Neutrophil (primary cell): ENCODE data around the gene BGN.
A peak's percentile ranks its signal among the peaks of the same experiment; 100 is the strongest.

Experiments used
- H3K27ac ChIP-seq: fragments of 200-600 bp; sonication (generic); 2 replicates; pipeline ENCODE4 v1.5.1; 2016; ENCODE audit warnings: mild to moderate bottlenecking, moderate library complexity
- H3K27me3 ChIP-seq: fragments of 200-600 bp; sonication (generic); 2 replicates; pipeline ENCODE4 v1.6.0; 2016; ENCODE audit warnings: mild to moderate bottlenecking
- H3K36me3 ChIP-seq: fragments of 200-600 bp; sonication (generic); 2 replicates; pipeline ENCODE4 v1.5.1; 2017
- H3K4me1 ChIP-seq, 2 experiments: fragments of 200-600 bp in 1 of 2; sonication (generic) in 1 of 2; 1 replicate in 1 of 2; 2 replicates in 1 of 2; pipeline versions ENCODE4 v1.5.1 to v1.6.1; 2013 to 2016; ENCODE audit warnings: low read depth in 1 of 2, low read length in 1 of 2, mild to moderate bottlenecking in 1 of 2, moderate library complexity in 1 of 2; ENCODE audit not compliant: control insufficient read depth in 1 of 2, insufficient read depth in 1 of 2
- H3K4me3 ChIP-seq, 2 experiments: fragments of 200-600 bp in 1 of 2; sonication (generic) in 1 of 2; 1 replicate in 1 of 2; 2 replicates in 1 of 2; pipeline ENCODE4 v1.5.1; 2013 to 2016; ENCODE audit warnings: low read depth in 1 of 2, low read length in 1 of 2, mild to moderate bottlenecking in 1 of 2, moderate library complexity in 1 of 2
- H3K9me3 ChIP-seq: fragments of 200-600 bp; sonication (generic); 2 replicates; pipeline ENCODE4 v1.5.1; 2016
- TF ChIP-seq, protein P1 (sequence below): fragments of 200-600 bp; sonication (generic); IDR thresholded peaks from 2 replicates; pipeline ENCODE4 v1.5.1; 2016; ENCODE audit warnings: antibody characterized with exemption

Gene BGN

GRCh38 chrX:153469811-153470410, 24.9 kb upstream of the BGN start:
- H3K27ac ChIP-seq: peak overlapping the region; percentile 63
- no peaks in the 10 kb centered on the region for H3K36me3 ChIP-seq
- no peaks in the 10 kb centered on the region for H3K9me3 ChIP-seq
- TF ChIP-seq, protein P1, sequence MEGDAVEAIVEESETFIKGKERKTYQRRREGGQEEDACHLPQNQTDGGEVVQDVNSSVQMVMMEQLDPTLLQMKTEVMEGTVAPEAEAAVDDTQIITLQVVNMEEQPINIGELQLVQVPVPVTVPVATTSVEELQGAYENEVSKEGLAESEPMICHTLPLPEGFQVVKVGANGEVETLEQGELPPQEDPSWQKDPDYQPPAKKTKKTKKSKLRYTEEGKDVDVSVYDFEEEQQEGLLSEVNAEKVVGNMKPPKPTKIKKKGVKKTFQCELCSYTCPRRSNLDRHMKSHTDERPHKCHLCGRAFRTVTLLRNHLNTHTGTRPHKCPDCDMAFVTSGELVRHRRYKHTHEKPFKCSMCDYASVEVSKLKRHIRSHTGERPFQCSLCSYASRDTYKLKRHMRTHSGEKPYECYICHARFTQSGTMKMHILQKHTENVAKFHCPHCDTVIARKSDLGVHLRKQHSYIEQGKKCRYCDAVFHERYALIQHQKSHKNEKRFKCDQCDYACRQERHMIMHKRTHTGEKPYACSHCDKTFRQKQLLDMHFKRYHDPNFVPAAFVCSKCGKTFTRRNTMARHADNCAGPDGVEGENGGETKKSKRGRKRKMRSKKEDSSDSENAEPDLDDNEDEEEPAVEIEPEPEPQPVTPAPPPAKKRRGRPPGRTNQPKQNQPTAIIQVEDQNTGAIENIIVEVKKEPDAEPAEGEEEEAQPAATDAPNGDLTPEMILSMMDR: no peak
- H3K4me3 ChIP-seq: peak overlapping the region; percentile 68 to 76
- peaks cover 6 to 15% of the 10 kb centered on the region in 2 experiments for H3K4me1 ChIP-seq
- H3K27me3 ChIP-seq: peaks cover 16% of the 10 kb centered on the region

- H3K4me3 ChIP-seq: peak within 1 kb of the TSS; percentile 68 to 76
- no peaks in the 10 kb centered on the region for H3K36me3 ChIP-seq
- H3K27ac ChIP-seq: peak within 1 kb of the TSS; percentile 63
- TF ChIP-seq, protein P1: peak; percentile 74
- peaks cover 6 to 15% of the 10 kb centered on the region in 2 experiments for H3K4me1 ChIP-seq
- no peaks in the 10 kb centered on the region for H3K9me3 ChIP-seq
- peaks cover 23% of the 10 kb centered on the region for H3K27me3 ChIP-seq
Measured at GRCh38 chrX:153470411-153471363, 24.1 kb upstream of the BGN start, which contains the start of gene HAUS7. Gene HAUS7 (minus strand): TSS chrX:153470576. CDS start chrX:153470557, 19 bp downstream.

DNA sequence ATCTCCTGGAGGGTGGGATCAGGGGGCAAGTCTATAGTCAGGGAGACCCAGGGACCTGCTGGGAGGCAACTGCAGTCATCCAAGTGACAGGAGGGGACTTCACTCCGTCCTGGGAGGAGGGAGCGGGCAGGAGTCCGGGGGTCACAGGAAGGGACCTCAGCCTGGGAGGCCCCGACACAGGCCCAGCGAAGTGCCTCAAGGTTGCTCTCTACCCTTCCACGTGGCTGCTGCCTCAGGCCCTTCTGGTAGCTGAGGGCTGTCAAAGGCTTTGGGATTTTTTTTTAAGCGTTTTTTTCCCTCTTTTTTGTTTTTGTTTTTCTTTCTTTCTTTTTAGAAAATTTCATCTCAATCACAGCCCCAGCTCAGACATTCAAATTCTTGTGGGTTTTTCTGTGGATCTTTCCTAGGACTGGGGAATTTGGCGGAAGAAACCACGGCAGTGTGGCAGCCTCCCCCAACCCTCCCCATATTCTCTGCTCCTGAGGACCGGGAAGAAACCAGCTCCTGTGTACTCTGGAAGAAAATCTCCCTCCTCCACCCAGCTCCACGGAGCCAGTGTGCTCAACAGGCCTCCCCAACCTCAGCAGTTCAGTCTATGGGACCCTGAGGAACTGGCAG, 23.0 kb upstream of the BGN start:
- peaks cover 34% of the 10 kb centered on the region for H3K27me3 ChIP-seq
- peaks cover 6 to 15% of the 10 kb centered on the region in 2 experiments for H3K4me1 ChIP-seq
- no peaks in the 10 kb centered on the region for H3K9me3 ChIP-seq
- H3K4me3 ChIP-seq: no peak overlapping the region
- TF ChIP-seq, protein P1: no peak
- no peaks in the 10 kb centered on the region for H3K36me3 ChIP-seq
- H3K27ac ChIP-seq: no peak overlapping the region

DNA sequence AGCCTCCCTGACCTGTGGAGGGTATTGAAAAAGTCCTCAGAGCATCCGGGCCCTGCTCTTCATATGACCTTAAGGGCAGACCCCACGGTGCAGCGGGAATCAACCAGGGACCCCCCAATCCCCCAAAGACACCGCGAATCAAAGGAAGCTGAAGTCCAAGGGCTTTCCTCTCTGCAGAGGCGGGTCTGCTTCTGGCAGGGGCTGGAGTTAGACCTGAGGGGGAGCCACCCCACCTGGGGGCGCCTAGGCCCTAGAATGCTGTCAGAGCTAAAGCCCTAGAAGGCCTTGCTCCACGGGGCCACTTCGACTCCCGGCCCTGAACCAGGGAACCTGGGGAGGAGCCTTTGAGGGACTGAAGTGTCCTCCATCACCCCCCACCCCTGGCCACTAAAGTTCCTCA, 21.7 kb upstream of the BGN start:
- Histone ChIP-seq H3K9me3 (no peaks in the 10 kb centered on the region), H3K27me3 (peaks cover 38% of the 10 kb centered on the region), H3K4me3 (no peak overlapping the region), H3K36me3 (no peaks in the 10 kb centered on the region), H3K4me1 (peaks cover 6 to 15% of the 10 kb centered on the region in 2 experiments), H3K27ac (no peak overlapping the region)
- TF ChIP-seq, protein P1: no peak

DNA sequence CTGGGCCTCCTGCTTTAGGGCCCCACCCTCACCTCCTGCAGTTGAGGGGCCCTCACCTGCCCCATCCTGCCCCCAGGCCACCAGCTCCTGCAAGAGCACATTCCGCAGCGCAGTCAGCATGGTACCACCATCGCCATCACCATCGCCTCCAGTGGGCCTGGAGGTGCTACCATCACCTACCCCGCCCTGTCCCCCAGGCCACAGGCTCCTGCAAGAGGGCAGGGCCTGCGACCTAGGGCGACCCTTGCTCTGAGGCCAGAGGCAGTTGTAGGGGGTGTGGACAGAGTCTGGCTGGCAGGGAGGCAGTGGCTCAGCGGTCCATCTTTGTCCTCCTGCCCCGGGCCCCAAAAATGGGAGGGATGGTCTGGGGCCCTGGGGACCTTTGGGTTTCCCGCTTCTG, 20.5 kb upstream of the BGN start:
- Histone ChIP-seq H3K9me3 (no peaks in the 10 kb centered on the region), H3K4me3 (no peak overlapping the region), H3K4me1 (peaks cover 6 to 15% of the 10 kb centered on the region in 2 experiments), H3K27ac (no peak overlapping the region), H3K36me3 (no peaks in the 10 kb centered on the region), H3K27me3 (peaks cover 38% of the 10 kb centered on the region)
- TF ChIP-seq, protein P1: no peak
